Urothelium cell line (cell line): ENCODE measurements around the gene MCM6.

Source experiments
- DNase-seq: peaks from one replicate; pipeline ENCODE4 v3.0.0; 2011; ENCODE audit warnings: low spot score, mixed read lengths
- FAIRE-seq: peaks from 2 replicates; lab custom pipeline; 2011; peaks lifted over from hg19 to GRCh38; lab: Jason Lieb, UNC

MCM6 gene

DNA sequence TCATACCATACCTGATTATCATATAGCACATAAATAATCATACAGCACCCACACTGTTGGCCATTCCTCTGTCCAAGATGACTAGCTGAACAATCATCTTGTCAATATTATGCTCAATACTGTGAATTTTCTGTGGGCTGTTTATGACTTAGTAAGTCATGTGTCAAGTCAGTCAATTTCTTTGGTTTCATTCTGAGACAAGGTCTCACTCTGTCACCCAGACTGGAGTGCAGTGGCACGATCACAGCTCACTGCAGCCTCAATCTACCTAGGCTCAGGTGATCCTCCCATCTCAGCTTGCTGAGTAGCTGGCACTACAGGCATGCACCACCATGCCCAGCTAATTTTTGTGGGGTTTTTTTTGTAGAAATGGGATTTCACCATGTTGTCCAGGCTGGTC lies 5.7 kb downstream of the MCM6 start:
- no peak for FAIRE-seq

GRCh38 chr2:135863233-135863632 lies 13.0 kb downstream of the MCM6 start:
- DNase-seq (no peak), FAIRE-seq (no peak)

More for the DNA sequence above, 5.7 kb downstream of the MCM6 start:
- no peak for DNase-seq

GRCh38 chr2:135862718-135863117 lies 13.5 kb downstream of the MCM6 start:
- DNase-seq (no peak), FAIRE-seq (no peak)

GRCh38 chr2:135853401-135853800 lies 22.8 kb downstream of the MCM6 start:
- DNase-seq (no peak), FAIRE-seq (no peak)

- no peak for DNase-seq
Observed at GRCh38 chr2:135851858-135852257, 24.4 kb downstream of the MCM6 start.

DNA sequence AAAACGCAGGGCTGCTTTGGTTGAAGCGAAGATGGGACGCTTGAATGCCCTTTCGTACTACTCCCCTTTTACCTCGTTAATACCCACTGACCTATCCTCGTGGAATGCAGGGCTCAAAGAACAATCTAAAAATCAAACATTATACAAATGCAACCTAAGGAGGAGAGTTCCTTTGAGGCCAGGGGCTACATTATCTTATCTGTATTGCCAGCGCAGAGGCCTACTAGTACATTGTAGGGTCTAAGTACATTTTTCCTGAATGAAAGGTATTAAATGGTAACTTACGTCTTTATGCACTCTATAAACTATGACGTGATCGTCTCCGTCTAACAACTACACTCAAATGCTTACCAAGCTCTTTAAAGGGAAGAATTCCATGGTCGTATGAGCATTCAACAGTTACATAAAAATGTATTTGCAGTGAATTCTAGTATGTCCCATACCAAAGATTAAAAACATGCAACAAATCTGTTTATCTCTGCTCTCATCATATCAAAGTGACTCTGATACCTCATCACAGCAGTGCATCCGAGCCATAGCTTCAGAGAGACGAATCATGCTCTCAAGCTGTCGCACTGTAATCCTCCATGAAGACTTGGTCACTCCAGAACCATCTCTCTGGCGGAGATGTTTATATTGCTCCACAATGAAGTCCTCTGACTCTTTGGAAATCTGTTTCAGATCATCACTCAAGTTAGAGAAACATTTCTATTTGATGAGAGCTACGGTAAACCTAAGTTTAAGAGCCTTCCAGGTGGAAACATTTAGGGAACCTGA lies 25.2 kb downstream of the MCM6 start:
- DNase-seq (no peak), FAIRE-seq (no peak)

More at GRCh38 chr2:135851858-135852257, 24.4 kb downstream of the MCM6 start:
- FAIRE-seq, result no peak

DNA sequence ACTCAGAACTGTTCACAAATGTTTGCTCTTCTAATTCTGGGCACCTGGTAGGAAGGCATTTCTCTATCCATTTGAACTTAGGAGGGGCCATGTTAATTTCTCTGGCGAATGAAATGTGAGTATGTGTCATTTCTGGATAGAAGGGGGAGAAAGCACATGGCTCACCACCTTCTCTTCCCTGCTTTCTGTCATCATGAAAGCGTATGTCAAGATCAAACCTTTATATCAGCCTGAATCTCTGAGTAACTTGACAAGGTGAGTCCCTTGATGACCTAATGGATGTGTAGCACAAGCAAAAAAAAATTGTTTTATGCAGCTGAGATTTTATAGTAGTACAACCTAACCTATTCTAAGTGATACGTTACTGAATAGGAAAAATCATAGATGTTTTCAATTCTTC lies 27.2 kb downstream of the MCM6 start:
- no peak for DNase-seq
- no peak for FAIRE-seq

DNA sequence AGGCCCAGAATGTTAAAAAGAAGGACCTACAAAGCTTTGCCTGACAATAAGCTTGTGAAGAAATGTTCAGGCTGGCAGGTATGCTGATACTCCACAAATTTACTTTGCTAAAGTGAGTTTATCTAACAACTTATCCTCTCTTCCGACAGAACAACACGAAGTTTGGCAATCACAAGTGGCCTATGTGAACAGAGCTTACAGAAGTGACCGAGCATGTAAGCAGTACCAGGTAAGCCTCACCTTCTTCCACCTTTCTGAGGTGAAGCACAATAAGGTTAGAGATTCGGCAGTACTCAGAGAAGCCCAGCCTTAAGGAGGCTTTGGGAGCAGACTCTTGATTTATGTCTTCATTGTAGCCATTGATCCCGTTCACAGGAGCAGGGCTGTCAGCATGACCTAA lies 30.2 kb downstream of the MCM6 start:
- no peak for FAIRE-seq
- DNase-seq, result no peak

GRCh38 chr2:135845257-135845656 lies 31.0 kb downstream of the MCM6 start:
- FAIRE-seq (no peak), DNase-seq (no peak)

- no peak for DNase-seq
- no peak for FAIRE-seq
Observed at GRCh38 chr2:135844301-135844895, 31.8 kb downstream of the MCM6 start.

- DNase-seq (no peak), FAIRE-seq (no peak)
Observed at GRCh38 chr2:135843671-135844070, 32.6 kb downstream of the MCM6 start.

DNA sequence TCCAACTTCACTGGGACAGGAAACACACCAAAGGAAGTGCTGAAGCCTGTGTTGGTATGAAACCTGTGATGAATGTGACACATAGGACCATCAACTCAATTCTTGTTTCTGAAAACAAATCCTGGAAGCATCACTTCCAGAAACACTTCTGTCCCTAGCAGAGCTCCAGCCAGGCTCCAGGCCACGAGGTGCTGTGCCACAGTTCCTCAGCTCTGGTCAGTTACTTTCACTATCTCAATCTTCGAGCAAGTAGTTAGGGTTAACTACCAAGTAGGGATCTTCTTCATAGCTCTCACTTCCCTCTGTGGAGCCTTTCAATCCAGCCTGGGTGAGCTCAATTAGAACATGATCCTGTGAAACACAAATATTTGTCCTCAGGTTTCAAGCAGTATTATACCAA lies 35.6 kb downstream of the MCM6 start:
- DNase-seq, result no peak
- no peak for FAIRE-seq

DNA sequence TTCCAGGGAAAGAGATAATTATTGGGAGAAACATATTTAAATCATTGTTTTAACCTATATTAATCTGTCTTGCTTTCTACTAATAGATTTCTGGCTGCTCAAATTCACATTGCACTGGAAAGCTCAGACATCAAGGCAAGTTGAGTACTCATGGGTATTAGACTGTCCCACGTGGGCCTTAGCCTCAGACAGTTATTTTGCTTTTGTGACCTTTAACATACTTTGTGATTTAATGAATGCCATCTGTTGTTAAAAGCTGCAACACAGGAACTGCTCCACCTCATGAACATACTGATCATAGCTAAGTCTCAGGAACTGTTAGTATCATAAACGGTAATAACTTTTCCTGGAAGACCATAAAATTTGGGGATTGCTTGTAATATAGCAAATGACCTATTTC lies 36.5 kb downstream of the MCM6 start:
- DNase-seq (no peak), FAIRE-seq (no peak)

- DNase-seq, result no peak
- FAIRE-seq, result no peak
Observed at GRCh38 chr2:135838502-135838901, 37.7 kb downstream of the MCM6 start.

DNA sequence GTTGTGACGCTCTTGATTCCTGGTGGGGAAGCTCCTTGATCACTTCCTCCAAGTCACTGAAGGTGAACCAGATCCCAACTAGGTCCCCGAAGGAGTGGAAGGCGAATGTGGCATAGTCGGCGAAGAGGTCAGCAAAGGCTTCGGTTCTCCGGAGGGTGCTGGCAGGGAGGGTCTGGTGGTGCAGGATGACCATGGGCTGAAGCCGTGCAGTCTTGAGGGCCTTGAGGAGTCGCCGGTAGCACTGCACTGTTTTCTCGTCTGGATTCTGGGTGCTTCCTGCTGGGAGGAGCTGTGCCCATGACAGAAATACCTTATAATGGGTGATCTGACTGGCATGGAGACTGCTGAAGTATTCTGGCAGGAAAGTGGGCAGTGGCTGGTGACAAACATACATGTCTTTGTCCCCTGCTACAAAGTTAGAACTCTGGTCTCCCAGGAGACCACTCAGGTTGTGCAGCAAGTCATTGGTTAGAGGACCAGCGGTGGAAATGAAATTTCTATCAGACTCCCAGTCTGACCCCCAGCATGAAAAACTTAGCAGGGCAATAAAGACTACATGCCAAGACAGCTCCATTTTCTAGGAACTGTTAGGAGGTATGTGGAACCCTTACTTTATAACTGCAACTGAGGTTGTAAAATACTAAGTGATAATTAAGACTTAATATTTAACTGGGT lies 39.5 kb downstream of the MCM6 start, which contains the start of gene LCT:
Gene LCT (minus strand): TSS at position 589 of the 675 bp plus-strand sequence. CDS start 15 bp downstream, at position 574.
- FAIRE-seq (no peak), DNase-seq (no peak)

DNA sequence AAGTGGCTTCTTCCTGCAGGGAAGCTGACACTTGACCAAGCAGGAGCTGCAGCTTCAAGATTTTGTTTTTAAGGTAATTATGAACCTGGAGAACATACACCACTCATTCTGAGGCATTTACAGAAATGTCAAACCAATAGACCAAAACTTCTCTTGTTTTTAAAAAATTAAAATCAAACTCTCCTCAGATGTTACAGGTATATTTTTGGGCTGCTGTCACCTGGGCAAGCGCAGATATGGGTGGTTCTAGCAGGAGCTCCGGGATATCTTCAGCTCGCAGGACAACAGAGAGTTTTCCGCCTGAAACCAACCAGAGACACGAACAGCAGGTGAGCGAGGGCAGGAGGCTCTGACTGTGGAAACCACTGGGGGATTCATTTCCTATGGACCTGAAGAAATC lies 43.4 kb downstream of the MCM6 start:
- DNase-seq (no peak), FAIRE-seq (no peak)

- FAIRE-seq (no peak), DNase-seq (no peak)
Observed at GRCh38 chr2:135831180-135831812, 44.9 kb downstream of the MCM6 start.

DNA sequence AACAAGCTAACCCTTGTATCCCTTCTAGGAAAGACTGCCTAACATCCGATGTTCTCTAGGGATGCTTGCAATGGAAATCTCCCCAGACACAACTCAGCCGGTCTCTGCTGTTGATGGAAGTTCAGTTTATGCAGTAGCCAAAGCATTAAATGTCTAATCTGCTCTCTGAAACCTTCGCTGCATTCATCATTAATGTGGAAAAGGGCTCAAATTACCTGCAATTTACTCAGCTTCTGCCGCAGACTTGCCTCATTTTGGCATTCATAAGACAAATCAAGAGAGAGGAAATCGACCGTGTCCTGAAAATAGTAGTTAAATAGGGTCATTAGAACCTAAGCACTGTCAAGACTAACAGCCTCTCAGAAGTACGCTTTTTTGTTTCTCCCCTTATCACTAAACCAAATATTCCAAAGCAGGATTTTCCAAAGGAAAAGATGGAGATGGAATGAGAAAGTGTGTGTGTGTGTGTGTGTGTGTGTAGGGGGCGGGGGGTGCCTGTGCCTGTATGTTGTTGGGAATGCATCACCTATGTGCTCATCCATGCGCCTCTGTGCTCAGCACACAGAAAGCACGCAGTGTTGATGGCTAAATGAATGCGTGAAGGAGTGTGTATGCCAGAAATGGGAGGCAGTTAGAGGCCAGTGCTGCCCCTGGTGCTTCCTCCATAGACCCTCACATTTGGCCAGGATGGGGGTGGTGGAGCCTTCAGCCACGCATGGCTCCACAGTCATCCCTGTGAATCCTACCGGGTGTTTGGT lies 46.7 kb downstream of the MCM6 start:
- no peak for FAIRE-seq
- no peak for DNase-seq

GRCh38 chr2:135826544-135826943 lies 49.7 kb downstream of the MCM6 start:
- DNase-seq, result no peak
- FAIRE-seq, result no peak

GRCh38 chr2:135825550-135826176 lies 50.6 kb downstream of the MCM6 start:
- FAIRE-seq (no peak), DNase-seq (no peak)
